ENCODE measurements around the gene PDGFRB. TPM values are rescaled to one million over a fixed set of nuclear protein-coding genes. Genes with fewer than 3 reads are reported as not detected.

PDGFRB gene
- polyA plus RNA-seq, 2 of the 4 experiments (the other 2 are of a cell fraction): 0.22 TPM

DNA sequence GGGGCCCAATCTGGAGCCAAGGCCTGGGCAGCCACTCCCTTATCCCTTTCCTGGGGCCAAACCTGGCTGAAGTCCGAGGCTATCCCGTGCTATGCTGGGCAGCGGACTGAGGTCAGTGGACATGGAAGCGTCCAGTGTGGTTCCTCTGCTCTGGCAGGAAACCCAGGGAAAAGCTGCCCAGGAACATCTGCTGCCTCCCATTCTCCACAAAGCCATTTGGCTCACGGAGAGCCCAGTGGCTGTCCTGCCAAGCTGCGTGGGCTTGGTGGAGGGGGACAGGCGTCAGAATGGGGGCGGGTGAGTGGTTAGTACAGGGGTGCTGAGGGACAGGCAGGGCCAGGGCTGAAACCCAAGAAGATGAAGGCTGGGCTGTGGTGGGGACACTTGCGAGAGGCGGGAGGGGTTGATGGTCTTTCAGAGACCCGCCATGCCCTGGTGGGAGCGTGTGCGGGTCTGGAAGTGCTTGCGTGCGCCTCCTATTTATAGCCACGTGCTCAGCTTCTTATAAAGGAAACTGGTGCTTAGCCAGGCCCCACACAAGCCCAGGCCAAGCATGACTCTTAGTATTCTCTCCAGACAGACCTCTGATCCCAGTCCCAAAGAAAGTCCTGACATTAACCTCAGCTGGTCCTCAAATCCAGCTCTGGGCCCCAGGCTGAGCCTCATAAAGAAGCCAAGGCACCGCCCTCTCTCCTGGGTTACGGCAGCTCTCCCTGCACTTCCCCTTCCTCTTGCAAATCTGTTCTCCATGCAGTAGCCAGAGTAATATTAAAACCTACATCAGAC, 24.8 kb upstream of the PDGFRB start:
- POLR2A ChIA-PET: no interaction called here
- Histone ChIP-seq H3K4me1 (no peaks in the 10 kb centered on the region), H3K4me3 (no peak overlapping the region), H3K4me2 (no peak overlapping the region), H3K27ac (no peak overlapping the region), H3K9me3 (no peaks in the 10 kb centered on the region)
- no peak for FAIRE-seq
- no peak for TF ChIP-seq RNF2 (IDR thresholded peaks at IDR 0.05; ENCODE audit: borderline replicate concordance, low read depth)
- TF ChIP-seq FOXS1 (CRISPR knock-in tag; IDR thresholded peaks at IDR 0.05): no peak
- TF ChIP-seq, protein P1, sequence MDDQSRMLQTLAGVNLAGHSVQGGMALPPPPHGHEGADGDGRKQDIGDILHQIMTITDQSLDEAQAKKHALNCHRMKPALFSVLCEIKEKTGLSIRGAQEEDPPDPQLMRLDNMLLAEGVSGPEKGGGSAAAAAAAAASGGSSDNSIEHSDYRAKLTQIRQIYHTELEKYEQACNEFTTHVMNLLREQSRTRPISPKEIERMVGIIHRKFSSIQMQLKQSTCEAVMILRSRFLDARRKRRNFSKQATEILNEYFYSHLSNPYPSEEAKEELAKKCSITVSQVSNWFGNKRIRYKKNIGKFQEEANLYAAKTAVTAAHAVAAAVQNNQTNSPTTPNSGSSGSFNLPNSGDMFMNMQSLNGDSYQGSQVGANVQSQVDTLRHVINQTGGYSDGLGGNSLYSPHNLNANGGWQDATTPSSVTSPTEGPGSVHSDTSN (IDR thresholded peaks at IDR 0.05): no peak
- no peak for TF ChIP-seq JUN (IDR thresholded peaks at IDR 0.05)
- TF ChIP-seq, protein P2, sequence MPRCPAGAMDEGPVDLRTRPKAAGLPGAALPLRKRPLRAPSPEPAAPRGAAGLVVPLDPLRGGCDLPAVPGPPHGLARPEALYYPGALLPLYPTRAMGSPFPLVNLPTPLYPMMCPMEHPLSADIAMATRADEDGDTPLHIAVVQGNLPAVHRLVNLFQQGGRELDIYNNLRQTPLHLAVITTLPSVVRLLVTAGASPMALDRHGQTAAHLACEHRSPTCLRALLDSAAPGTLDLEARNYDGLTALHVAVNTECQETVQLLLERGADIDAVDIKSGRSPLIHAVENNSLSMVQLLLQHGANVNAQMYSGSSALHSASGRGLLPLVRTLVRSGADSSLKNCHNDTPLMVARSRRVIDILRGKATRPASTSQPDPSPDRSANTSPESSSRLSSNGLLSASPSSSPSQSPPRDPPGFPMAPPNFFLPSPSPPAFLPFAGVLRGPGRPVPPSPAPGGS (IDR thresholded peaks at IDR 0.05): no peak
- TF ChIP-seq EHF (CRISPR knock-in tag; IDR thresholded peaks at IDR 0.05): no peak
- TF ChIP-seq CHD4 (IDR thresholded peaks at IDR 0.05; ENCODE audit: borderline replicate concordance): no peak
- no peak for TF ChIP-seq NPAS2 (CRISPR knock-in tag; IDR thresholded peaks at IDR 0.05; ENCODE audit: borderline replicate concordance)
- no peak for DNase-seq (ENCODE audit: low read depth in 1 of 2, low spot score in 1 of 2)
- CTCF ChIA-PET: interaction anchor here (0.7 to 3.4 kb wide), 6 partner anchors 18 to 60 kb away, joined by 3 to 11 read pairs (median 3); no protein-coding TSS in a partner anchor
- no peak for ATAC-seq
- WGBS (ENCODE audit: missing lambda C conversion rate): 84% methylated on average over 17 of the region's 18 CpGs

DNA sequence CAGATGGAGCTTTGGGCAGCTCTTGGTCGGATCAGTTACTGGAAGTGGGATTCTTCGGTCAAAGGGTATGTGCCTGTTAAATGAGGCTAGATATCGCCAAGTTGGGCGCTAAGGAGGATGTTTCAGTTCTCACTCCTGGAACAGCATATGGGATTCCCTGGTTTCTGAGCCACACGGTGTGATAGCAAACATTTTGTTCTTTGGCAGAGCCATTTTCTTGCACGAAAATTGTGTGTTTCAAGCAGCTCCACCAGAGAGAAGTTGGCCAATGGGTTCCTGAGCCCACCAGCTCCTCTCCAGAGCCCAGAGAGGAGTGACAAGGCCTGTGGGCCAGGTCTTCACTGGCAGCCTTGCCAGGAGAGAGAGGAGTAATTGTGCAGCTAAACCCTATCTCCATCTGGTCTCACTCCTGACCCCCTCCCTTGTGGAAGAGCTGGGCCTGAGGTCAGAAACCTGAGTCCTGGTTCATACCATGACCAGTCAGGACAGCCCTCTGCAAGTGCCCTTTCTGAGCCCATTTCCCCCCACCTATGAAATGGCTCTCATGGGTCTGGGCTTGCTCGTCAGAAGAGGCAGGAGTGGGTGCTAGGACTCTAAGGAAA, 23.5 kb upstream of the PDGFRB start:
- Histone ChIP-seq H3K27ac (no peak overlapping the region), H3K4me2 (no peak overlapping the region), H3K4me3 (no peak overlapping the region), H3K4me1 (no peaks in the 10 kb centered on the region), H3K9me3 (no peaks in the 10 kb centered on the region)
- POLR2A ChIA-PET: no interaction called here
- FAIRE-seq: no peak
- DNase-seq (ENCODE audit: low read depth in 1 of 2, low spot score in 1 of 2): no peak
- ATAC-seq: no peak
- CTCF ChIA-PET: interaction anchor here (1.0 to 3.4 kb wide), 8 partner anchors 9 to 71 kb away, joined by 3 to 11 read pairs (median 4); no protein-coding TSS in a partner anchor
- TF ChIP-seq HOXB13 (CRISPR knock-in tag; IDR thresholded peaks at IDR 0.05; ENCODE audit: low read depth) (no peak), KDM5A (IDR thresholded peaks at IDR 0.05) (no peak), RNF2 (IDR thresholded peaks at IDR 0.05; ENCODE audit: borderline replicate concordance, low read depth) (no peak), ESRRA (IDR thresholded peaks at IDR 0.05; ENCODE audit: borderline replicate concordance, low read length) (no peak), HEYL (CRISPR knock-in tag; IDR thresholded peaks at IDR 0.05) (no peak), ZSCAN20 (CRISPR knock-in tag; IDR thresholded peaks at IDR 0.05) (no peak), CBX2 (IDR thresholded peaks at IDR 0.05; ENCODE audit: borderline replicate concordance, low read depth) (no peak), JUNB (IDR thresholded peaks at IDR 0.05) (no peak), EHMT2 (IDR thresholded peaks at IDR 0.05; ENCODE audit: low read depth) (no peak), EP300 (IDR thresholded peaks at IDR 0.05) (no peak), NFE2L2 (conservative IDR thresholded peaks at IDR 0.05; ENCODE audit: low read length) (no peak)
- TF ChIP-seq, protein P3, sequence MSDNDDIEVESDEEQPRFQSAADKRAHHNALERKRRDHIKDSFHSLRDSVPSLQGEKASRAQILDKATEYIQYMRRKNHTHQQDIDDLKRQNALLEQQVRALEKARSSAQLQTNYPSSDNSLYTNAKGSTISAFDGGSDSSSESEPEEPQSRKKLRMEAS (IDR thresholded peaks at IDR 0.05): no peak
- TF ChIP-seq, protein P2 (IDR thresholded peaks at IDR 0.05): no peak
- TF ChIP-seq, protein P4, sequence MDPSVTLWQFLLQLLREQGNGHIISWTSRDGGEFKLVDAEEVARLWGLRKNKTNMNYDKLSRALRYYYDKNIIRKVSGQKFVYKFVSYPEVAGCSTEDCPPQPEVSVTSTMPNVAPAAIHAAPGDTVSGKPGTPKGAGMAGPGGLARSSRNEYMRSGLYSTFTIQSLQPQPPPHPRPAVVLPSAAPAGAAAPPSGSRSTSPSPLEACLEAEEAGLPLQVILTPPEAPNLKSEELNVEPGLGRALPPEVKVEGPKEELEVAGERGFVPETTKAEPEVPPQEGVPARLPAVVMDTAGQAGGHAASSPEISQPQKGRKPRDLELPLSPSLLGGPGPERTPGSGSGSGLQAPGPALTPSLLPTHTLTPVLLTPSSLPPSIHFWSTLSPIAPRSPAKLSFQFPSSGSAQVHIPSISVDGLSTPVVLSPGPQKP (IDR thresholded peaks at IDR 0.05; ENCODE audit: low read depth, low read length): no peak
- TF ChIP-seq, protein P5, sequence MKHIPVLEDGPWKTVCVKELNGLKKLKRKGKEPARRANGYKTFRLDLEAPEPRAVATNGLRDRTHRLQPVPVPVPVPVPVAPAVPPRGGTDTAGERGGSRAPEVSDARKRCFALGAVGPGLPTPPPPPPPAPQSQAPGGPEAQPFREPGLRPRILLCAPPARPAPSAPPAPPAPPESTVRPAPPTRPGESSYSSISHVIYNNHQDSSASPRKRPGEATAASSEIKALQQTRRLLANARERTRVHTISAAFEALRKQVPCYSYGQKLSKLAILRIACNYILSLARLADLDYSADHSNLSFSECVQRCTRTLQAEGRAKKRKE (CRISPR knock-in tag; IDR thresholded peaks at IDR 0.05; ENCODE audit: low read depth): no peak
- TF ChIP-seq, protein P6, sequence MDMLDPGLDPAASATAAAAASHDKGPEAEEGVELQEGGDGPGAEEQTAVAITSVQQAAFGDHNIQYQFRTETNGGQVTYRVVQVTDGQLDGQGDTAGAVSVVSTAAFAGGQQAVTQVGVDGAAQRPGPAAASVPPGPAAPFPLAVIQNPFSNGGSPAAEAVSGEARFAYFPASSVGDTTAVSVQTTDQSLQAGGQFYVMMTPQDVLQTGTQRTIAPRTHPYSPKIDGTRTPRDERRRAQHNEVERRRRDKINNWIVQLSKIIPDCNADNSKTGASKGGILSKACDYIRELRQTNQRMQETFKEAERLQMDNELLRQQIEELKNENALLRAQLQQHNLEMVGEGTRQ (IDR thresholded peaks at IDR 0.05): no peak
- WGBS (ENCODE audit: missing lambda C conversion rate): 70% methylated on average over 7 of the region's 7 CpGs

Measured in A549 (cell line).